Measurements from ENCODE around the gene SUN1. TPM values are rescaled to one million over a fixed set of nuclear protein-coding genes. Genes with fewer than 3 reads are reported as not detected.
"Not testable (repeated sequence)": the region's sequence is repeated elsewhere in the genome, so short reads cannot be mapped to it uniquely, and the experiment has no call there.

Gene SUN1
- total RNA-seq, 4 donors from 2014 or later = 113 to 259 (median 192) TPM

- no peak overlapping the region for H3K27ac ChIP-seq
- TF ChIP-seq CTCF (IDR thresholded peaks at IDR 0.05) (peak; percentile 66 to 89 (median 82)), POLR2A (IDR thresholded peaks at IDR 0.05) (no peak)
- no peaks in the 10 kb centered on the region for H3K4me1 ChIP-seq
- no peak overlapping the region for H3K4me3 ChIP-seq
- no peaks in the 10 kb centered on the region for H3K27me3 ChIP-seq
- H3K36me3 ChIP-seq = peaks cover 0 to 38% (median 0%) of the 10 kb centered on the region in 3 donors
- DNase-seq = peak; percentile 40 to 86 (median 84)
- H3K9me3 ChIP-seq = no peaks in the 10 kb centered on the region
Measured at GRCh38 chr7:786472-787255, 45.6 kb upstream of the SUN1 start.

GRCh38 chr7:787332-788240 is 44.7 kb upstream of the SUN1 start:
- Histone ChIP-seq H3K4me3 (no peak overlapping the region), H3K27ac (no peak overlapping the region), H3K36me3 (peaks cover 0 to 29% (median 0%) of the 10 kb centered on the region in 3 donors), H3K9me3 (no peaks in the 10 kb centered on the region), H3K27me3 (no peaks in the 10 kb centered on the region), H3K4me1 (no peaks in the 10 kb centered on the region)
- DNase-seq = no peak
- TF ChIP-seq POLR2A (IDR thresholded peaks at IDR 0.05) (no peak), CTCF (IDR thresholded peaks at IDR 0.05) (no peak)

- no peaks in the 10 kb centered on the region for H3K4me1 ChIP-seq
- H3K9me3 ChIP-seq = peaks cover 0 to 9% (median 0%) of the 10 kb centered on the region in 4 donors
- TF ChIP-seq POLR2A (IDR thresholded peaks at IDR 0.05) (no peak), CTCF (IDR thresholded peaks at IDR 0.05) (no peak)
- H3K4me3 ChIP-seq = no peak overlapping the region
- no peaks in the 10 kb centered on the region for H3K36me3 ChIP-seq
- DNase-seq = no peak
- H3K27me3 ChIP-seq = no peaks in the 10 kb centered on the region
- H3K27ac ChIP-seq = no peak overlapping the region
Measured at GRCh38 chr7:791519-791918, 40.8 kb upstream of the SUN1 start.

- peaks cover 0 to 9% (median 0%) of the 10 kb centered on the region in 4 donors for H3K9me3 ChIP-seq
- no peak for DNase-seq
- H3K4me1 ChIP-seq = no peaks in the 10 kb centered on the region
- no peaks in the 10 kb centered on the region for H3K36me3 ChIP-seq
- H3K4me3 ChIP-seq = no peak overlapping the region
- H3K27me3 ChIP-seq = no peaks in the 10 kb centered on the region
- peak overlapping the region in 1 of 4 donors; percentile 71 for H3K27ac ChIP-seq
- TF ChIP-seq CTCF (IDR thresholded peaks at IDR 0.05) (no peak), POLR2A (IDR thresholded peaks at IDR 0.05) (no peak)
Measured at GRCh38 chr7:794207-794606, 38.1 kb upstream of the SUN1 start.

- TF ChIP-seq CTCF (IDR thresholded peaks at IDR 0.05) = no peak
- no peak for TF ChIP-seq POLR2A (IDR thresholded peaks at IDR 0.05)
- DNase-seq = peak in 2 of 3 donors; percentile 53 to 78
- no peaks in the 10 kb centered on the region for H3K27me3 ChIP-seq
Measured at GRCh38 chr7:794671-795329, 37.5 kb upstream of the SUN1 start.

GRCh38 chr7:796434-797169 is 35.7 kb upstream of the SUN1 start:
- H3K4me3 ChIP-seq, H3K9me3 ChIP-seq, H3K4me1 ChIP-seq, H3K36me3 ChIP-seq, DNase-seq, H3K27me3 ChIP-seq: not testable (repeated sequence)
- peak overlapping the region in 1 of 4 donors; percentile 52 for H3K27ac ChIP-seq

More at GRCh38 chr7:794671-795329, 37.5 kb upstream of the SUN1 start:
- H3K4me3 ChIP-seq = no peak overlapping the region
- no peaks in the 10 kb centered on the region for H3K36me3 ChIP-seq
- H3K9me3 ChIP-seq = peaks cover 0 to 9% (median 0%) of the 10 kb centered on the region in 4 donors
- H3K27ac ChIP-seq = peak overlapping the region in 2 of 4 donors; percentile 71 to 73
- H3K4me1 ChIP-seq = no peaks in the 10 kb centered on the region
